IMR-90 (cell line): ENCODE results near the gene IFFO2. TPM values are rescaled to one million over a fixed set of nuclear protein-coding genes. Genes with fewer than 3 reads are reported as not detected.

Experiments used
- ATAC-seq: fragments of 200-7000 bp; cut with Tn5 transposase; 2 replicates; pipeline ENCODE4 v1.9.1; 2020; ENCODE audit warnings: low read depth, mild to moderate bottlenecking, moderate library complexity
- BruUV-seq: library from RNA; stranded (reverse); fragments of 400-500 nt; replicated peaks from 2 replicates; lab custom pipeline; 2021; lab: Mats Ljungman, UMichigan
- CTCF ChIA-PET: fragments of 300-600 bp; formaldehyde crosslinking; extraction: SDS; loops from one replicate; lab custom pipeline; 2021; ENCODE audit warnings: antibody characterized with exemption; lab: Yijun Ruan, JAX
- POLR2A ChIA-PET: fragments of 300-600 bp; sonication (Branson Sonifier 250); formaldehyde crosslinking; loops from one replicate; lab custom pipeline; 2022; ENCODE audit warnings: antibody characterized with exemption; ENCODE audit not compliant: unreplicated experiment; lab: Charles Lee
- DNase-seq: peaks from one replicate; pipeline ENCODE4 v3.0.0; 2013
- H2AFZ ChIP-seq: replicated peaks from 2 replicates; pipeline ENCODE3; 2013; ENCODE audit warnings: low read length, mild to moderate bottlenecking; ENCODE audit not compliant: poor library complexity
- H2AK5ac ChIP-seq: 2 replicates; pipeline ENCODE4 v1.6.1; 2013; ENCODE audit warnings: low read depth, low read length, inconsistent platforms
- H2AK9ac ChIP-seq: replicated peaks from 2 replicates; pipeline ENCODE3; 2013; ENCODE audit warnings: mild to moderate bottlenecking, low read depth, low read length, moderate library complexity; ENCODE audit not compliant: poor library complexity
- H2BK120ac ChIP-seq: 2 replicates; pipeline ENCODE4 v1.6.1; 2013; ENCODE audit warnings: low read depth, low read length, inconsistent platforms
- H2BK15ac ChIP-seq: 3 replicates; pipeline ENCODE4 v1.6.1; 2013; ENCODE audit warnings: low read depth, low read length, inconsistent platforms
- H2BK20ac ChIP-seq: 2 replicates; pipeline ENCODE4 v1.6.1; 2013; ENCODE audit warnings: low read depth, mild to moderate bottlenecking, inconsistent platforms, low read length, moderate library complexity
- H2BK5ac ChIP-seq: 2 replicates; pipeline ENCODE4 v1.6.1; 2013; ENCODE audit warnings: mild to moderate bottlenecking, low read depth, low read length, inconsistent platforms; ENCODE audit not compliant: poor library complexity, severe bottlenecking
- H3K14ac ChIP-seq: replicated peaks from 2 replicates; pipeline ENCODE4 v1.6.1; 2013; ENCODE audit warnings: low read depth, low read length, inconsistent platforms
- H3K18ac ChIP-seq: 2 replicates; pipeline ENCODE4 v1.6.1; 2013; ENCODE audit warnings: low read depth, low read length, control low read depth
- H3K23ac ChIP-seq: 2 replicates; pipeline ENCODE4 v1.6.1; 2013; ENCODE audit warnings: low read depth, low read length, inconsistent platforms
- H3K27ac ChIP-seq: 2 replicates; pipeline ENCODE4 v1.5.1; 2013; ENCODE audit warnings: mild to moderate bottlenecking, control low read depth, low read length; ENCODE audit not compliant: insufficient read depth
- H3K27me3 ChIP-seq: 2 replicates; pipeline ENCODE4 v1.6.1; 2013; ENCODE audit warnings: low read length; ENCODE audit not compliant: control insufficient read depth, insufficient read depth
- H3K36me3 ChIP-seq: 2 replicates; pipeline ENCODE4 v1.6.1; 2013; ENCODE audit warnings: low read length, mixed read lengths; ENCODE audit not compliant: control insufficient read depth, insufficient read depth
- H3K4ac ChIP-seq: 2 replicates; pipeline ENCODE4 v1.6.1; 2013; ENCODE audit warnings: low read depth, low read length, inconsistent platforms
- H3K4me1 ChIP-seq: 2 replicates; pipeline ENCODE4 v1.6.1; 2013; ENCODE audit warnings: low read length, mixed read lengths; ENCODE audit not compliant: control insufficient read depth, insufficient read depth
- H3K4me2 ChIP-seq: 2 replicates; pipeline ENCODE4 v1.6.1; 2013; ENCODE audit warnings: low read depth, mild to moderate bottlenecking, control low read depth, low read length, moderate library complexity
- H3K4me3 ChIP-seq: 2 replicates; pipeline ENCODE4 v1.5.1; 2013; ENCODE audit warnings: low read depth, mild to moderate bottlenecking, control low read depth, low read length, moderate library complexity; ENCODE audit not compliant: insufficient read depth
- H3K56ac ChIP-seq: 2 replicates; pipeline ENCODE4 v1.6.1; 2013; ENCODE audit warnings: low read length, inconsistent platforms; ENCODE audit not compliant: insufficient read depth; ENCODE audit errors: extremely low read depth
- H3K79me1 ChIP-seq, 2 experiments: 2 replicates each; pipeline ENCODE4 v1.6.1; 2013; ENCODE audit warnings: low read length in 2 of 2, inconsistent platforms in 1 of 2, low read depth in 1 of 2
- H3K9ac ChIP-seq: 2 replicates; pipeline ENCODE4 v1.6.1; 2013; ENCODE audit warnings: low read depth, low read length, control low read depth
- H3K9me1 ChIP-seq: 2 replicates; pipeline ENCODE4 v1.6.1; 2013; ENCODE audit warnings: low read length, inconsistent platforms; ENCODE audit not compliant: insufficient read depth
- H3K9me3 ChIP-seq: 2 replicates; pipeline ENCODE4 v1.6.1; 2013; ENCODE audit warnings: low read length; ENCODE audit not compliant: control insufficient read depth, insufficient read depth
- H4K20me1 ChIP-seq: 2 replicates; pipeline ENCODE4 v1.6.1; 2013; ENCODE audit warnings: low read length, inconsistent platforms; ENCODE audit not compliant: insufficient read depth
- H4K5ac ChIP-seq: 2 replicates; pipeline ENCODE4 v1.6.1; 2013; ENCODE audit warnings: mild to moderate bottlenecking, low read depth, low read length, control low read depth
- H4K8ac ChIP-seq, 2 experiments: 2 replicates each; pipeline ENCODE4 v1.6.1; 2013; ENCODE audit warnings: low read depth in 2 of 2, low read length in 2 of 2, control low read depth in 1 of 2, inconsistent platforms in 1 of 2
- H4K91ac ChIP-seq: 2 replicates; pipeline ENCODE4 v1.6.1; 2013; ENCODE audit warnings: low read depth, low read length, inconsistent platforms; ENCODE audit not compliant: insufficient read depth
- BHLHE40 ChIP-seq: fragments of 150-350 bp; IDR thresholded peaks from 2 replicates; pipeline ENCODE4 v1.6.1; 2016; ENCODE audit warnings: mild to moderate bottlenecking, low read depth, low read length
- CEBPB ChIP-seq: IDR thresholded peaks from 2 replicates; pipeline ENCODE4 v1.6.1; 2012; ENCODE audit warnings: low read depth, low read length, improper control_type of control experiment
- CHD1 ChIP-seq: IDR thresholded peaks from 2 replicates; pipeline ENCODE4 v1.6.1; 2012; ENCODE audit warnings: low read depth, low read length, improper control_type of control experiment
- FOS ChIP-seq: fragments of 150-350 bp; IDR thresholded peaks from 2 replicates; pipeline ENCODE4 v1.6.1; 2016; ENCODE audit warnings: low read depth, low read length
- MAFK ChIP-seq: IDR thresholded peaks from 2 replicates; pipeline ENCODE4 v1.6.1; 2012; ENCODE audit warnings: low read depth, low read length, improper control_type of control experiment
- MAZ ChIP-seq: IDR thresholded peaks from 2 replicates; pipeline ENCODE4 v1.6.1; 2012; ENCODE audit warnings: low read depth, mild to moderate bottlenecking, low read length, improper control_type of control experiment, moderate library complexity, borderline replicate concordance
- MXI1 ChIP-seq: IDR thresholded peaks from 2 replicates; pipeline ENCODE4 v1.6.1; 2012; ENCODE audit warnings: low read depth, mild to moderate bottlenecking, low read length, moderate library complexity, borderline replicate concordance
- NFE2L2 ChIP-seq: fragments of 150-350 bp; IDR thresholded peaks from 2 replicates; pipeline ENCODE4 v1.6.1; 2016; ENCODE audit warnings: low read depth, mild to moderate bottlenecking, low read length
- POLR2A ChIP-seq: IDR thresholded peaks from 2 replicates; pipeline ENCODE4 v1.6.1; 2012; ENCODE audit warnings: mild to moderate bottlenecking, low read depth, low read length
- RAD21 ChIP-seq: IDR thresholded peaks from 2 replicates; pipeline ENCODE4 v1.6.1; 2012; ENCODE audit warnings: low read length, improper control_type of control experiment
- RCOR1 ChIP-seq: IDR thresholded peaks from 2 replicates; pipeline ENCODE4 v1.6.1; 2012; ENCODE audit warnings: mild to moderate bottlenecking, low read length, improper control_type of control experiment; ENCODE audit not compliant: insufficient replicate concordance
- RFX5 ChIP-seq: IDR thresholded peaks from 2 replicates; pipeline ENCODE4 v1.8.0; 2012; ENCODE audit warnings: low read depth, mild to moderate bottlenecking, low read length, moderate library complexity
- SMC3 ChIP-seq: fragments of 150-350 bp; IDR thresholded peaks from 2 replicates; pipeline ENCODE4 v1.6.1; 2016; ENCODE audit warnings: low read depth, mild to moderate bottlenecking, antibody characterized with exemption, low read length, moderate library complexity
- WGBS, 2 experiments: methylation state at CpG; one replicate each; pipeline versions ENCODE4 v1.1.5 to v1.1.7; 2013; ENCODE audit warnings: missing lambda C conversion rate in 2 of 2; ENCODE audit not compliant: insufficient read length in 1 of 2; ENCODE audit errors: extremely low coverage in 2 of 2; 5-methylcytosine and 5-hydroxymethylcytosine counted together
- dilution Hi-C: fragments of 300-500 bp; cut with HindIII; formaldehyde crosslinking; loops from one replicate; pipeline ENCODE4 v1.14.3; 2018; ENCODE audit warnings: low sequenced_read_pairs; ENCODE audit not compliant: unreplicated experiment
- in situ Hi-C: fragments of 300-500 bp; cut with MboI; formaldehyde crosslinking; loops from 3 replicates; pipeline ENCODE4 v1.14.3; 2019; ENCODE audit warnings: low sequenced_read_pairs, inconsistent platforms, mixed read lengths
- intact Hi-C: fragments of 100-400 bp; cut with micrococcal nuclease; formaldehyde crosslinking; loops from 2 replicates; pipeline ENCODE4 v1.10.0; 2022
- polyA plus RNA-seq, 3 experiments: library from polyadenylated mRNA; depleted of rRNA; stranded (reverse); fragments of >200 nt; gene quantifications; 2 replicates each; pipeline ENCODE4 v1.2.3, GENCODE V29; 2012; ENCODE audit warnings: low replicate concordance in 1 of 3
- total RNA-seq: library from RNA; depleted of rRNA; stranded (reverse); fragments of >200 nt; gene quantifications from 2 replicates; pipeline ENCODE4 v1.2.3, GENCODE V29; 2012
- TF ChIP-seq, protein P1 (sequence below): fragments of 150-350 bp; IDR thresholded peaks from 2 replicates; pipeline ENCODE4 v1.6.1; 2017; ENCODE audit warnings: mild to moderate bottlenecking, antibody characterized with exemption, low read length, low read depth
- TF ChIP-seq, protein P2 (sequence below): fragments of 150-350 bp; IDR thresholded peaks from 2 replicates; pipeline ENCODE4 v1.6.1; 2016; ENCODE audit warnings: low read depth, mild to moderate bottlenecking, low read length, moderate library complexity, borderline replicate concordance
- TF ChIP-seq, protein P3 (sequence below): conservative IDR thresholded peaks from 2 replicates; pipeline ENCODE4 v1.5.1; 2012; ENCODE audit warnings: mild to moderate bottlenecking, low read depth, low read length, improper control_type of control experiment

The IFFO2 gene
- total and polyA plus RNA-seq, 2 of the 4 experiments (the other 2 are of a cell fraction), result 14.5 to 18.2 TPM

DNA sequence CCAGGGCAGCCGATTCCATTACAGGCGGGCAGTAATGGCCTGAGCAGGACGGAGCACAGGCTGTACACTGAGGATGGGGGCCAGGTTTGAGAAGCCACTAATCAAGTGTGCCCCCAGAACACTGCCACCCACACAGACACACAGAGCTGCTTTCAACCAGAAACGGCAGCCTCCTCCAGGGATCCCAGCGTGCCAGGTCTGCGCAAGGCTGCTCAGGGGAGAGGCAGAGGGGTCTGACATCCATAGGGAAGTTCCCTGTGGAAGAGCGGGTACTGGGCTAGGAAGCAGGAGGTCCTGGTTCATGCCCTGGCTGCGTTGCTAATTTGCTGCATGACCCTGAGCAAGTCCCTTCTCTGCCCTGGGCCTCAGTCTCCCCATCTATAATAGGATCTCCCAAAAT lies 28.1 kb downstream of the IFFO2 start:
- BruUV-seq, result no TSS peak
- Histone ChIP-seq H2BK20ac (peak overlapping the region; percentile 41; the same call in 1 of the 2 replicates), H3K23ac (peak overlapping the region; percentile 22; the same call in 1 of the 2 replicates), H3K4ac (peak overlapping the region; percentile 100), H2AK5ac (peak overlapping the region; percentile 90), H3K18ac (no peak overlapping the region), H2BK5ac (peak overlapping the region; percentile 98), H3K27ac (peak overlapping the region; percentile 94; the same call in 1 of the 2 replicates), H3K9me3 (no peaks in the 10 kb centered on the region), H2AFZ (no peak overlapping the region), H2BK120ac (peak overlapping the region; percentile 98), H3K36me3 (no peaks in the 10 kb centered on the region), H3K4me1 (peaks cover 50% of the 10 kb centered on the region), H4K8ac (peak overlapping the region; percentile 98 to 100; a peak in 3 of 4 replicates), H2BK15ac (peak overlapping the region; percentile 100; the same call in 1 of the 3 replicates), H4K91ac (peak overlapping the region; percentile 99), H3K9me1 (peaks cover 39% of the 10 kb centered on the region), H4K20me1 (peaks cover 30% of the 10 kb centered on the region; the same call in 1 of the 2 replicates), H4K5ac (no peak overlapping the region), H2AK9ac (peak overlapping the region; percentile 99), H3K4me2 (no peak overlapping the region), H3K14ac (peak overlapping the region; percentile 8; the same call in 1 of the 2 replicates), H3K56ac (no peak overlapping the region), H3K27me3 (no peaks in the 10 kb centered on the region), H3K4me3 (no peak overlapping the region), H3K9ac (no peak overlapping the region; the same call in 1 of the 2 replicates), H3K79me1 (peaks cover 29 to 96% of the 10 kb centered on the region in 2 experiments; a peak in 3 of 4 replicates)
- intact Hi-C loops, result no loop called here
- TF ChIP-seq MXI1 (no peak), CHD1 (no peak), MAFK (no peak), POLR2A (no peak), RFX5 (no peak), RAD21 (no peak), RCOR1 (no peak), MAZ (no peak), SMC3 (no peak), NFE2L2 (no peak), FOS (no peak), BHLHE40 (no peak), CEBPB (no peak)
- TF ChIP-seq, protein P1, sequence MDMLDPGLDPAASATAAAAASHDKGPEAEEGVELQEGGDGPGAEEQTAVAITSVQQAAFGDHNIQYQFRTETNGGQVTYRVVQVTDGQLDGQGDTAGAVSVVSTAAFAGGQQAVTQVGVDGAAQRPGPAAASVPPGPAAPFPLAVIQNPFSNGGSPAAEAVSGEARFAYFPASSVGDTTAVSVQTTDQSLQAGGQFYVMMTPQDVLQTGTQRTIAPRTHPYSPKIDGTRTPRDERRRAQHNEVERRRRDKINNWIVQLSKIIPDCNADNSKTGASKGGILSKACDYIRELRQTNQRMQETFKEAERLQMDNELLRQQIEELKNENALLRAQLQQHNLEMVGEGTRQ, result no peak
- TF ChIP-seq, protein P2, sequence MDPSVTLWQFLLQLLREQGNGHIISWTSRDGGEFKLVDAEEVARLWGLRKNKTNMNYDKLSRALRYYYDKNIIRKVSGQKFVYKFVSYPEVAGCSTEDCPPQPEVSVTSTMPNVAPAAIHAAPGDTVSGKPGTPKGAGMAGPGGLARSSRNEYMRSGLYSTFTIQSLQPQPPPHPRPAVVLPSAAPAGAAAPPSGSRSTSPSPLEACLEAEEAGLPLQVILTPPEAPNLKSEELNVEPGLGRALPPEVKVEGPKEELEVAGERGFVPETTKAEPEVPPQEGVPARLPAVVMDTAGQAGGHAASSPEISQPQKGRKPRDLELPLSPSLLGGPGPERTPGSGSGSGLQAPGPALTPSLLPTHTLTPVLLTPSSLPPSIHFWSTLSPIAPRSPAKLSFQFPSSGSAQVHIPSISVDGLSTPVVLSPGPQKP, result no peak
- TF ChIP-seq, protein P3, sequence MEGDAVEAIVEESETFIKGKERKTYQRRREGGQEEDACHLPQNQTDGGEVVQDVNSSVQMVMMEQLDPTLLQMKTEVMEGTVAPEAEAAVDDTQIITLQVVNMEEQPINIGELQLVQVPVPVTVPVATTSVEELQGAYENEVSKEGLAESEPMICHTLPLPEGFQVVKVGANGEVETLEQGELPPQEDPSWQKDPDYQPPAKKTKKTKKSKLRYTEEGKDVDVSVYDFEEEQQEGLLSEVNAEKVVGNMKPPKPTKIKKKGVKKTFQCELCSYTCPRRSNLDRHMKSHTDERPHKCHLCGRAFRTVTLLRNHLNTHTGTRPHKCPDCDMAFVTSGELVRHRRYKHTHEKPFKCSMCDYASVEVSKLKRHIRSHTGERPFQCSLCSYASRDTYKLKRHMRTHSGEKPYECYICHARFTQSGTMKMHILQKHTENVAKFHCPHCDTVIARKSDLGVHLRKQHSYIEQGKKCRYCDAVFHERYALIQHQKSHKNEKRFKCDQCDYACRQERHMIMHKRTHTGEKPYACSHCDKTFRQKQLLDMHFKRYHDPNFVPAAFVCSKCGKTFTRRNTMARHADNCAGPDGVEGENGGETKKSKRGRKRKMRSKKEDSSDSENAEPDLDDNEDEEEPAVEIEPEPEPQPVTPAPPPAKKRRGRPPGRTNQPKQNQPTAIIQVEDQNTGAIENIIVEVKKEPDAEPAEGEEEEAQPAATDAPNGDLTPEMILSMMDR, result no peak
- DNase-seq, result no peak
- ATAC-seq, result no peak
- in situ Hi-C loops, result no loop called here
- ChIA-PET CTCF (no interaction called here), POLR2A (no interaction called here)
- 100% methylated on average over 2 of the region's 8 CpGs; no CpG with 5 or more reads in 1 of the 2 experiments for WGBS, 2 experiments
- dilution Hi-C loops, result no loop called here
